Type B pancreatic cell (in vitro differentiated cells): ENCODE results near the gene COQ9. TPM values are rescaled to one million over a fixed set of nuclear protein-coding genes. Genes with fewer than 3 reads are reported as not detected.

Source experiments
- DNase-seq: peaks from one replicate; pipeline ENCODE4 v3.0.0; 2021; ENCODE audit warnings: mixed read lengths; ENCODE audit not compliant: unreplicated experiment; ENCODE audit errors: extremely low spot score
- H3K27ac Mint-ChIP-seq: 2 replicates; pipeline ENCODE4 v1.8.0; 2021; ENCODE audit warnings: mild to moderate bottlenecking, mixed read lengths
- H3K27me3 Mint-ChIP-seq: 2 replicates; pipeline ENCODE4 v1.8.0; 2021; ENCODE audit warnings: mixed read lengths
- H3K36me3 Mint-ChIP-seq: 2 replicates; pipeline ENCODE4 v1.8.0; 2021; ENCODE audit warnings: mixed read lengths
- H3K4me1 Mint-ChIP-seq: one replicate; pipeline ENCODE4 v1.8.0; 2021; ENCODE audit warnings: mixed read lengths; ENCODE audit not compliant: unreplicated experiment
- H3K4me3 Mint-ChIP-seq: 2 replicates; pipeline ENCODE4 v1.8.0; 2021; ENCODE audit warnings: mild to moderate bottlenecking, mixed read lengths
- H3K9me3 Mint-ChIP-seq: 2 replicates; pipeline ENCODE4 v1.8.0; 2021; ENCODE audit warnings: mixed read lengths
- CTCF ChIP-seq: fragments of 200-600 bp; sonication (generic); conservative IDR thresholded peaks from 2 replicates; pipeline ENCODE4 v1.5.0; 2021; ENCODE audit warnings: antibody characterized with exemption, mild to moderate bottlenecking
- total RNA-seq: library from RNA; stranded (reverse); gene quantifications from 2 replicates; pipeline ENCODE4 v1.2.1, GENCODE V29; 2021; ENCODE audit warnings: low replicate concordance

Gene COQ9
- total RNA-seq, 1 donor from 2014 or later, result 73.1 TPM

GRCh38 chr16:57422026-57422944, 25.0 kb upstream of the COQ9 start:
- TF ChIP-seq CTCF, result peak; percentile 79
- Mint-ChIP-seq H3K9me3 (no peaks in the 10 kb centered on the region), H3K27ac (peak overlapping the region; percentile 32), H3K27me3 (no peaks in the 10 kb centered on the region), H3K4me3 (no peak overlapping the region), H3K36me3 (no peaks in the 10 kb centered on the region), H3K4me1 (peaks cover 26% of the 10 kb centered on the region)
- no peak for DNase-seq

- Mint-ChIP-seq H3K36me3 (peaks cover 5% of the 10 kb centered on the region), H3K27ac (no peak overlapping the region), H3K27me3 (no peaks in the 10 kb centered on the region), H3K4me3 (no peak overlapping the region), H3K9me3 (no peaks in the 10 kb centered on the region), H3K4me1 (peaks cover 21% of the 10 kb centered on the region)
- DNase-seq, result no peak
- TF ChIP-seq CTCF, result no peak
Observed at GRCh38 chr16:57423152-57423551, 24.1 kb upstream of the COQ9 start.

GRCh38 chr16:57424583-57424982, 22.7 kb upstream of the COQ9 start:
- H3K4me3 Mint-ChIP-seq, result no peak overlapping the region
- no peaks in the 10 kb centered on the region for H3K27me3 Mint-ChIP-seq
- peaks cover 13% of the 10 kb centered on the region for H3K36me3 Mint-ChIP-seq
- no peaks in the 10 kb centered on the region for H3K9me3 Mint-ChIP-seq
- TF ChIP-seq CTCF, result no peak
- DNase-seq, result no peak
- peaks cover 9% of the 10 kb centered on the region for H3K4me1 Mint-ChIP-seq
- H3K27ac Mint-ChIP-seq, result no peak overlapping the region

GRCh38 chr16:57426356-57426755, 20.9 kb upstream of the COQ9 start:
- Mint-ChIP-seq H3K27ac (no peak overlapping the region), H3K27me3 (no peaks in the 10 kb centered on the region), H3K9me3 (no peaks in the 10 kb centered on the region), H3K4me1 (peaks cover 7% of the 10 kb centered on the region), H3K4me3 (no peak overlapping the region), H3K36me3 (peaks cover 23% of the 10 kb centered on the region)
- no peak for TF ChIP-seq CTCF
- DNase-seq, result no peak

- no peaks in the 10 kb centered on the region for H3K9me3 Mint-ChIP-seq
- H3K27ac Mint-ChIP-seq, result no peak overlapping the region
- no peaks in the 10 kb centered on the region for H3K27me3 Mint-ChIP-seq
- DNase-seq, result no peak
- TF ChIP-seq CTCF, result no peak
- H3K4me1 Mint-ChIP-seq, result peaks cover 4% of the 10 kb centered on the region
- no peak overlapping the region for H3K4me3 Mint-ChIP-seq
- peaks cover 26% of the 10 kb centered on the region for H3K36me3 Mint-ChIP-seq
Observed at GRCh38 chr16:57427307-57427706, 20.0 kb upstream of the COQ9 start.
